Pancreas (tissue), 10 donors: ENCODE results near the gene REM2. TPM values are rescaled to one million over a fixed set of nuclear protein-coding genes. Genes with fewer than 3 reads are reported as not detected.

Experiments
- ATAC-seq, 4 donors: fragments of 200-7000 bp; cut with Tn5 transposase; one replicate each; pipeline versions ENCODE4 v1.8.0 to v1.9.1; 2020; ENCODE audit warnings: mild to moderate bottlenecking in 4 of 4, moderate library complexity in 4 of 4
- DNase-seq, 6 donors: peaks; one replicate each; pipeline ENCODE4 v3.0.0-alpha.2; 2020
- FAIRE-seq: peaks from 2 replicates; lab custom pipeline; 2012; peaks lifted over from hg19 to GRCh38; lab: Jason Lieb, UNC
- H3K27ac ChIP-seq, 4 donors: fragments of 200-600 bp; sonication (generic); 1 replicate in 3 of 4; 2 replicates in 1 of 4; pipeline versions ENCODE4 v1.5.0 to v1.8.0; 2020
- H3K27me3 ChIP-seq, 4 donors: fragments of 200-600 bp; one replicate each; pipeline ENCODE4 v1.8.0; 2021
- H3K36me3 ChIP-seq, 3 donors: fragments of 200-600 bp; sonication (generic) in 1 of 3; one replicate each; pipeline versions ENCODE4 v1.5.0 to v1.8.0; 2020 to 2021
- H3K4me1 ChIP-seq, 3 donors: fragments of 200-600 bp; one replicate each; pipeline ENCODE4 v1.8.0; 2021
- H3K4me3 ChIP-seq, 4 donors: fragments of 200-600 bp; sonication (generic) in 2 of 4; one replicate each; pipeline versions ENCODE4 v1.5.0 to v1.8.0; 2020 to 2021
- H3K9me3 ChIP-seq, 4 donors: fragments of 200-600 bp; one replicate each; pipeline ENCODE4 v1.8.0; 2021
- WGBS, 2 donors: extraction: QIAGEN DNeasy Blood & Tissue Kit; methylation state at CpG; one replicate each; pipeline ENCODE4 v1.1.7; 2013; 5-methylcytosine and 5-hydroxymethylcytosine counted together
- intact Hi-C, 3 donors: fragments of 100-400 bp; cut with DNase I; formaldehyde crosslinking; loops; one replicate each; pipeline versions ENCODE4 v1.11.1 to v1.14.2; 2022
- polyA plus RNA-seq, 2 donors: library from polyadenylated mRNA; stranded (reverse); fragments of 200-250 nt; gene quantifications; one replicate each; pipeline ENCODE4 v1.2.3, GENCODE V29; 2013
- total RNA-seq, 6 donors: library from RNA; stranded (reverse); fragmentation: NEBNext Ultra II Directional in 4 of 6; extraction: Animal tissue kit (Norgen Biotek cat#: 25700) in 4 of 6; gene quantifications; one replicate each; pipeline versions ENCODE4 v1.2.1 to v1.2.4, GENCODE V29; 2021 to 2023
- TF ChIP-seq, protein P1 (sequence below), 4 donors: fragments of 200-600 bp; sonication (generic) in 3 of 4; IDR thresholded peaks; one replicate each; pipeline versions ENCODE4 v1.5.0 to v1.8.0; 2021; ENCODE audit warnings: antibody characterized with exemption in 4 of 4
- donor health status: healthy with polysubstance abuse.
- donor health status: DM: no; HTN: no; CAD: no; lungs with moderate emphysema.
- donor health status: DM: no; HTN: no; CAD: no.
- donor health status: control.
- donor health status: control.
- donor health status: Bipolar disorder and iron deficiency.
- donor health status: DM: yes; HTN: yes; CAD: no.
- donor health status: DM: no; HTN: no; CAD: no.
- donor health status: DM: no; HTN: no; CAD: no.
- donor health status: DM: yes; HTN: yes; CAD: no.

REM2 gene
- total and polyA plus RNA-seq, 8 donors, result 0.16 to 2.5 (median 0.38) TPM; not detected in 1

DNA sequence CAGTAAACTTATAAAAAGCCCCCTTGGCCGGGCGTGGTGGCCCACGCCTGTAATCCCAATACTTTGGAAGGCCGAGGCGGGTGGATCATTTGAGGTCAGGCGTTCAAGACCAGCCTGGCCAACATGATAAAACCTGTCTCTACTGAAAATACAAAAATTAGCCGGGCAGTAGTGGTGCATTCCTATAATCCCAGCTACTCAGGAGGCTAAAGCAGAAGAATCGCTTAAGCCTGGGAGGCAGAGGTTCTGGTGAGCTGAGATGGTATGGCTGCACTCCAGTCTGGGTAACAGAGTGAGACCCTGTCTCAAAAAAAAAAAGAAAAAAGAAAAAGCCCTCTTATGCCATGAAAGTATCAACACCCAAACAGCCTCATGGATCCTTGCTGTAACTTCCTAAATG is 42.5 kb downstream of the REM2 start:
- H3K27me3 ChIP-seq, result no peaks in the 10 kb centered on the region
- no peak for ATAC-seq
- peaks cover 0 to 10% (median 3%) of the 10 kb centered on the region in 3 donors for H3K4me1 ChIP-seq
- no peak overlapping the region for H3K27ac ChIP-seq
- DNase-seq, result no peak
- WGBS, 2 donors, result 95 to 97% methylated on average over 8 of the region's 8 CpGs
- no peak overlapping the region for H3K4me3 ChIP-seq
- FAIRE-seq, result no peak
- no peaks in the 10 kb centered on the region for H3K9me3 ChIP-seq
- TF ChIP-seq, protein P1, sequence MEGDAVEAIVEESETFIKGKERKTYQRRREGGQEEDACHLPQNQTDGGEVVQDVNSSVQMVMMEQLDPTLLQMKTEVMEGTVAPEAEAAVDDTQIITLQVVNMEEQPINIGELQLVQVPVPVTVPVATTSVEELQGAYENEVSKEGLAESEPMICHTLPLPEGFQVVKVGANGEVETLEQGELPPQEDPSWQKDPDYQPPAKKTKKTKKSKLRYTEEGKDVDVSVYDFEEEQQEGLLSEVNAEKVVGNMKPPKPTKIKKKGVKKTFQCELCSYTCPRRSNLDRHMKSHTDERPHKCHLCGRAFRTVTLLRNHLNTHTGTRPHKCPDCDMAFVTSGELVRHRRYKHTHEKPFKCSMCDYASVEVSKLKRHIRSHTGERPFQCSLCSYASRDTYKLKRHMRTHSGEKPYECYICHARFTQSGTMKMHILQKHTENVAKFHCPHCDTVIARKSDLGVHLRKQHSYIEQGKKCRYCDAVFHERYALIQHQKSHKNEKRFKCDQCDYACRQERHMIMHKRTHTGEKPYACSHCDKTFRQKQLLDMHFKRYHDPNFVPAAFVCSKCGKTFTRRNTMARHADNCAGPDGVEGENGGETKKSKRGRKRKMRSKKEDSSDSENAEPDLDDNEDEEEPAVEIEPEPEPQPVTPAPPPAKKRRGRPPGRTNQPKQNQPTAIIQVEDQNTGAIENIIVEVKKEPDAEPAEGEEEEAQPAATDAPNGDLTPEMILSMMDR (IDR thresholded peaks at IDR 0.05), result no peak
- intact Hi-C loops, result no loop called here
- H3K36me3 ChIP-seq, result peaks cover 5 to 29% (median 21%) of the 10 kb centered on the region in 3 donors

DNA sequence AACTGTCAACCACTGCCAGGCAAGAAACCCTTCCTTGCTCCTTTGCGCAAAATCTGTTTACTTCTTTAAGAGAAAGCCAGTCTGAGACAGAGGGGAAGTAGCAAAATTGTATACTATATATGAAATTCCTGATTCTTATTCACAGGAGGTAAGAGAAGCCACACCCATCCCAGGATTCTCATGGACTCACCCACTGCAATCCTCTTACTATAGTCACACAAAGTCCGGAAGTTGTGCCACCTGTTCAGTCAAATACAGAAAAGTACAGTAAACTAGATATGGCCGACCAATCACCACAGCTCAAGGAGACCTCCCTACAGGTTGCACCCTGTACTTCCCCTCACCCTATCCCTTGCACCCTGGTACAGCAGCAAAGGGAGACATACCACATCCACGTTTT is 43.3 kb downstream of the REM2 start:
- WGBS, 2 donors, result 70 to 72% methylated on average over 4 of the region's 4 CpGs
- DNase-seq (no peak), ATAC-seq (no peak), FAIRE-seq (no peak)
- H3K27ac ChIP-seq, result no peak overlapping the region
- intact Hi-C loops, result no loop called here
- TF ChIP-seq, protein P1 (IDR thresholded peaks at IDR 0.05), result no peak
- H3K4me3 ChIP-seq, result no peak overlapping the region
- H3K36me3 ChIP-seq, result peaks cover 5 to 29% (median 21%) of the 10 kb centered on the region in 3 donors
- H3K9me3 ChIP-seq, result no peaks in the 10 kb centered on the region
- H3K27me3 ChIP-seq, result no peaks in the 10 kb centered on the region
- H3K4me1 ChIP-seq, result peaks cover 0 to 10% (median 3%) of the 10 kb centered on the region in 3 donors

DNA sequence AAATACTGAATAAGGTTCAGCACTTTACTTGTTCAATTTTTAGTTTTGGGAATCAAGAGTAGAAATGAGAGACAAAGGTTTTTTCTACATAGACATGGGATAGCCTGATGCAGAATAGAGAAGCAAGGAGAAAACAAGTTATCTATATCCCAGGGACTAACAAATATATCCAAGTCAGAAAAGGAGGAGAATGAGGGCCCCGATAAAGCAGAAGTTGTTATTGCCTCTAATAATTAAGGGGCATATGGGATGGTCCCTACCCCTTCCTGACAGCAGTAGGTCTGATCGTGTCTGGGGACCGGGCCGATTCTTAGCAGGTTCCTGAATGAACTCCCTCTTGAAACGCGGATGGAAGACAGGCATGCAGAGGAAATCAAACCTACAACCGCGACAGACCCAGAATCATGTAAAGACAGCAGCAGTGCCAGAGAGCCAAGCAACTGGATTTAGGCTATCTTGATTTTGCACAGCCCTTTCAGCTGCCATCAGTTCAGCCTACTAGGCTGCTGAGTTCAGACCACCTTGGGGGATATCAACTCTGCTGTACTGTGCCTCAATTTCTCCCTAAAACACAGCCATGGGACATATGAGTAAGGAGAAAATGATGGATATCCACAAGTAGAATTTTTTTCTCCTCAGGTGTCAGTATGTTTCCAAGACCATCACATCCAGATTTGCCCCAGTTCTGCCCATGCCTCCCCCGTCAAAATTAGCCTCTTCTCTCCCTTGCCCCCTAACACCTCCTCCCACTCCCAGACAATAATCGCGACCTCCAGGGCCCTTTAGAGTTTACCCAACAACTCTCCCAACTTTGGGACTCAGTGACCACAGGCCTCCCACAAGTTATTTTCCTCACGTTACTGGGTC is 45.4 kb downstream of the REM2 start:
- Histone ChIP-seq H3K4me3 (peak overlapping the region; percentile 49 to 70 (median 60)), H3K36me3 (peaks cover 5 to 17% (median 11%) of the 10 kb centered on the region in 3 donors), H3K27ac (peak overlapping the region; percentile 47 to 81 (median 62)), H3K9me3 (no peaks in the 10 kb centered on the region), H3K4me1 (peaks cover 0 to 15% (median 3%) of the 10 kb centered on the region in 3 donors), H3K27me3 (no peaks in the 10 kb centered on the region)
- no peak for FAIRE-seq
- intact Hi-C loops, result no loop called here
- WGBS, 2 donors, result 9% methylated on average over 12 of the region's 12 CpGs
- no peak for DNase-seq
- TF ChIP-seq, protein P1 (IDR thresholded peaks at IDR 0.05), result no peak
- no peak for ATAC-seq

DNA sequence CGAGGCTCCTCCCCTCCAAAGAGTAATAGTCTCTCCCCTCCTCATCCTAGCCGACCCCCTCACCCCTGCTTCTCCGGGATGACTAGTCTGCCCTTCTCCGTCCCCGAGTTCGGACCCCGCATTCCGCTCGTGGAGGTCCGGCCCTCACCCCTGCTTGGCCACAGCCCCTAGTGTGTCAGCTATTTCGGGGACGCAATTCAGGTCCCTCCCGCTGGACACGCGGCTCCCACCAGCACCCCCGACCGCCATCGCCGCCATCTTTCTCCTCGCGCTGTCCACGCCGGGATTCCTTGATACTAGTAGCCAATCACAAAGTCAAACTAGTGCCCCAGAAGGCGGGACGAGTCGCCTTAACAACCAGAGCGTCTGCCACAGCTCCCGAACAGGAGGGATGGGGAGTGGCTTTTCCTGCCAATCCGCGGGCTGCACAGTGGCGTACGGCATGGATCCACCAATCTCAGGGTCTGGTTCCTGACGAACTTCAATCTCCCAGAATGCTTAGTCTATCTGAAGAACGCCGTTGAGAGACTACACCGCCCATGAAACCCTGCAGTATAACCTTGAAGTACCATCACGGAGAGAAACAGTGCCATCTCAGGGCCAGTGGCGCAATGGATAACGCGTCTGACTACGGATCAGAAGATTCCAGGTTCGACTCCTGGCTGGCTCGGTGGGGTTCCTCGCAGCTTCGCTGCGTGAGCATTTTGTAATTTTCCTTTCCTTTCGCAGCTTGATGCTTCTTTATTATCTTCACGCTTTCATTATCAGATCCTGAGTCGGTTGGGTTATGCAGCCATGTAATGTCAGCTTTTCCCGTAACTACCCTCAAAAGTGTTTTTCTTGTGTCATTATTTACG is 46.3 kb downstream of the REM2 start, which contains the start of gene PRMT5:
Gene PRMT5 (minus strand): TSS at position 273 of the 857 bp plus-strand sequence. CDS start 15 bp downstream, at position 258.
- H3K27me3 ChIP-seq, result no peaks in the 10 kb centered on the region
- peaks cover 0 to 8% (median 3%) of the 10 kb centered on the region in 3 donors for H3K36me3 ChIP-seq
- peaks cover 0 to 15% (median 3%) of the 10 kb centered on the region in 3 donors for H3K4me1 ChIP-seq
- FAIRE-seq (peak; percentile 86), DNase-seq (peak; percentile 90 to 99 (median 99)), ATAC-seq (peak; percentile 92 to 97 (median 93))
- H3K9me3 ChIP-seq, result no peaks in the 10 kb centered on the region
- WGBS, 2 donors, result 0% methylated on average over 51 of the region's 51 CpGs
- TF ChIP-seq, protein P1 (IDR thresholded peaks at IDR 0.05), result no peak
- peak within 1 kb of the TSS; percentile 57 to 91 (median 73) for H3K27ac ChIP-seq
- peak within 1 kb of the TSS; percentile 49 to 70 (median 60) for H3K4me3 ChIP-seq
- intact Hi-C loops, result no loop called here
